IPS DF 4.7 (cell line): ENCODE results near the gene AOC3.

Experiments
- DNase-seq: peaks from one replicate; pipeline ENCODE4 v3.0.0-alpha.2; 2013; ENCODE audit warnings: low spot score; ENCODE audit errors: extremely low read depth

AOC3 gene

GRCh38 chr17:42850954-42851353, at the start of gene AOC3:
TSS of gene AOC3 (plus strand) at chr17:42851199. CDS start at chr17:42851344, 145 bp downstream.
- DNase-seq, result no peak

- no peak for DNase-seq
Observed at GRCh38 chr17:42803074-42803883, 47.7 kb upstream of the AOC3 start.

GRCh38 chr17:42804918-42805367, 46.1 kb upstream of the AOC3 start:
- no peak for DNase-seq

GRCh38 chr17:42806249-42806648, 44.8 kb upstream of the AOC3 start:
- no peak for DNase-seq

GRCh38 chr17:42809250-42809649, 41.7 kb upstream of the AOC3 start:
- DNase-seq, result no peak

- no peak for DNase-seq
Observed at GRCh38 chr17:42814633-42815399, 36.2 kb upstream of the AOC3 start.

GRCh38 chr17:42817866-42818265, 33.1 kb upstream of the AOC3 start:
- DNase-seq, result no peak

GRCh38 chr17:42818379-42818778, 32.6 kb upstream of the AOC3 start:
- DNase-seq, result no peak

GRCh38 chr17:42819939-42820535, 31.0 kb upstream of the AOC3 start:
- DNase-seq, result no peak

- no peak for DNase-seq
Observed at GRCh38 chr17:42821176-42821575, 29.8 kb upstream of the AOC3 start.

- DNase-seq, result no peak
Observed at GRCh38 chr17:42827472-42827871, 23.5 kb upstream of the AOC3 start.

GRCh38 chr17:42830971-42831370, 20.0 kb upstream of the AOC3 start:
- DNase-seq, result no peak

- DNase-seq, result no peak
Observed at GRCh38 chr17:42832213-42832933, 18.6 kb upstream of the AOC3 start.

- DNase-seq, result no peak
Observed at GRCh38 chr17:42832934-42833766, 17.8 kb upstream of the AOC3 start, which contains the start of gene PSME3. TSS of gene PSME3 (plus strand) at chr17:42833397. CDS start at chr17:42833632, 235 bp downstream.

- no peak for DNase-seq
Observed at GRCh38 chr17:42833767-42834422, 17.1 kb upstream of the AOC3 start.

GRCh38 chr17:42835732-42836131, 15.3 kb upstream of the AOC3 start:
- DNase-seq, result no peak

GRCh38 chr17:42841975-42842685, 8.9 kb upstream of the AOC3 start:
- no peak for DNase-seq

- DNase-seq, result no peak
Observed at GRCh38 chr17:42843358-42843934, 7.6 kb upstream of the AOC3 start.

GRCh38 chr17:42844271-42844670, 6.7 kb upstream of the AOC3 start, which contains the start of gene AOC2:
TSS of gene AOC2 (plus strand) at chr17:42844580. CDS start at chr17:42844627, 47 bp downstream.
- DNase-seq, result no peak
